Activated CD4-positive, alpha-beta T cell treated with anti-CD3 and anti-CD28 coated beads for 24 hours (primary cell): ENCODE measurements around the gene MAPK7.

ENCODE experiments used
- DNase-seq, 2 donors: peaks; one replicate each; pipeline ENCODE4 v3.0.0-alpha.2; 2020; ENCODE audit warnings: low read depth in 2 of 2

Gene MAPK7

DNA sequence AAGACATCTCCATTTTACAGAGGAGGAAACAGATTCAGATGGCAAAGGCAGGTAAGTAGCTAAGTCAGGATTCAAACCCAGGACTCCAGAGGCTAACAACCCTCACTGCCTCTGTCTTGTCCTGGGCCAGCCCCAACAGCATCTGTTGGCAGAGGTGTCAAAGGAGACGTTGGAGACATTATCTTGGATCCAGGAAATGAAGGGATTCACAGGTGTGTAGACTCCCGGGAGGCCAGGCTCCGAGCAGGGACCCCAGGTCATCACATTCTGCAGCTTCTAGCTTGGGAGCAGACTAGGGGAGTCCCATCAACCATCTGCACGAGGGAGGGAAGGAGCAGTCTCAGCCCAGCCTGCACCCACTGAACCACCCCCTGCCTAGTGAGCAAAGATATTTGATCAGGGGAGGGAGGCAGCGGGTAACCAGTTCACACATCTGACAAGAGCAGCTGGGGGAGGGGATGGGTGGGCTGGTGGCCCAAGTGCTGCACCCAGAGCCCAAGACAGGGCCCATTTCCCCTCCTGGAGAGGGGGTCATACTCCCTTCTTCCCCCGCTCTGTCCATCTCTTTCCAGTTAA lies 14.8 kb upstream of the MAPK7 start:
- no peak for DNase-seq

DNA sequence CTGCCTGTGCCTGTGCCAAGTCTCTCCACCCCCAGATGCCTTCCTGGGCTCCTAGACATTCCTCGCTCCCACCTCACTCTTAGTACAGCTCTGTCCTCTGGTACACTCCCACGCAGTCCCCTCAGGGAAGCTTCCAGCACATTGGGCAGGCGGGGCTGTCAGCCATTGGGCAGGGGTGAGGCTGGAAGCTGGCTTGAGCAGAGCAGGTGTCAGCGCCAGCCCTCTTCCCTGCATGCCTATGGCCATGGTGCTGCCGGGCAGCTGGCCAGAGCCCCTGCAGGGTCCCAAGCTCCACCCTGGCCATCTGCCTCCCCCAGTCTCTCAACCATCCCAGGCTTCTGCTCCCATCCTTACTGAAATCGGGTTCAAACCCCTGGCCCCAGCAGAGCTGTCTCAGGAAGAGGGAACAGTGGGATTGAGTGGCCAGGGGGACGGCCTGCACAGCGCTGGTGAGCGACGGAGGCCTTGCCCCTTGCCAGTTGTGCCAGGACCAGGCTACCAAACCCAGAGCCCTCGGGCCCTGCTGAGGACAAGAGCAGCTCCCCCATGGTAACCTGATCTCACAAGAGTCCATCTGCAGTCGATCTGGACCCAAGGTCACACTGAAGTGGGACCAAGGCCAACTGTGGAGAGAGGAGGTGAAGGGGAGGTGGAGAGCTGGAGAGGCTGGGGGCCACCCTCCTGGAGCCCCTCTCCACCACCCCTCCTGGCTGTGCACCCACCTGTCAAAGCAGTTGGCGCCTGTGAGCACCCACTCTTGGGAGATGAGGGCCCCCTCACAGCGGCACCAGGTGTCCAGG lies 13.4 kb upstream of the MAPK7 start:
- DNase-seq = no peak

DNA sequence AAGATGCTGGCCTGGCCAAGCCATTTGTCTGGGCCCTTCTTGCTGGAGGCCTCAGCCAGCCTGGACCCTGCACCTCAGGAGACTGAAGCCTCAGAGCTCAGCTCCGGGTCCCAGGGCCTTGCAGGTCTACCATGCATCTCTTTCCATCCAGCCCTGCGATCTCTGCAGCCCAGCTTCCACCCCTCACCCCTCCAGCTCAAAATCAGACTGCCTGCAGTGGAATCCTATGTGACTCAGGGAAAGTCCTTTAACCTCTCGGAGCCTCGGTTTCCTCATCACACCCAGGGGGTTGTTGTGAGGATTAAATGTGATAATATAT lies 12.8 kb upstream of the MAPK7 start:
- DNase-seq = no peak

DNA sequence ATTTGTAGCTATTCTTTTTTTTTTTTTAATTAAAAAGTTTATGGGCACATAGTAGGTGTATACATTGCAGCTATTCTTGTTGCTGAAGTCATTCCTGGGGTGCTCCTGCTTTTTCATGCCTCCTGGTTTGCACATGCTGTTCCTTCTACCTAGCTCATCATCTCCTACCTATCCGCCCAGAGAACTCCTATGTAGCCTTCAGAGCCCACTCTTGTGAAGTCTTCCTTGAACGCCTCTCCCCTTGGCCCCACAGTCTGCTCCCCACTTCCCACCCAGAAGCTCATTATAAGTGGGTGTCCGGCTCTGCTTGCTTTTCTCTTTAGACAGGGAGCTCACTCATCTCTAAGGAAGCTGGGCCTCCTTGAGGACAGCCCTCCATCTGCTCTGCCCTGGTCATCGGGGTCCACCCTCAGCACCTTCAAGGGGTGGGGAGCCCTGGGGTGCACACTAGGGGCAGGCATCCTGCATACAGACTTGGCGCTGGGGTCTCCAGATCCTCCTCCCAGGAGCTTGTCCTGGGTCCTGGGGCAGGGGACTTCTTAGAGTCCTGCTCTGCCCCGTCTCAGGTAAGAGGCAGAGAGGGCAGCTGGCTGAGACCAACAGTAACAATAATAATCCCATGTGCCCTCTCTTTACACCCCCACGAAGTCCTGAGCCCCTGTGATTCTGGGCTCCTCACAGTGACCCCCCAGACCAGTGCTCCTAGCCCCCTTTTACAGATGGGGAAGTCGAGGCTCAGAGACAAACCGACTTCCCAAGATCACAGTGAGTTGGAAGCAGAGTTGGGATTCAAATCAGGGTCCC lies 12.3 kb upstream of the MAPK7 start:
- DNase-seq = no peak

DNA sequence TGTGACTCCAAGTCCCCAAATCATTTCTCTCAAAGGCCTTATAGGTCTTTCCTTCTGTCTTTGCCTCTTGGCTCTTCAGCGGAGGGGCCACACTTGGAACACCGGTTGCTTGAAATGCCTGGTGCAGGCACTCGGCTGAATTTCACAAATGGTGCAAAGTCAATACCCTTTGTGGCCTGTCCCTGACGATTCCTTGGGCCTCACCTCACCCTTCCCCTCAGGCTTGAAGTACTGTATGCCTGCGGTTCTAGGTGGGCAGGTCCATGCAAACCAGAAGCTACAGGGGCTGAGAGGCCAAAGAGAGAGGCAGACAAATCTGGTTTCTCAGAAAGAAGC lies 11.7 kb upstream of the MAPK7 start:
- no peak for DNase-seq

DNA sequence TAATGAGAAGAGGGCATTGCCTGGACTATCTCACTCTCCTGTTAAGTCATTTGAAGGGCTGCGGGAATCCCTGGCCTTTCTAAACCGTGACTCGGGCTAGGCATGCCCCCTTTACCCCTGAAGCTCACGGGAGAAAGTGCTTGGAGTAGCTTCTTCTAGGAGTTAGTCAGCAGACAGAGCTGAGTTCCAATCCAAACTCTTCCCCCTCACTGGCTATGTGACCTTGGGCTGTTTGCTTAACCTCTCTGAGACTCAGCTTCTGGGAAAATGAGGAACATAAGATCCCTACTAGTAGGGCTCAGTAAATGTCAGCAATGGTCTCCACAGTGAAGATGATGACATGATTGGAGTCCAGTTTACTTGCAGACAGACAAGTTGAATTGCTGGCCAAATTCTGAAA lies 10.1 kb upstream of the MAPK7 start:
- no peak for DNase-seq

DNA sequence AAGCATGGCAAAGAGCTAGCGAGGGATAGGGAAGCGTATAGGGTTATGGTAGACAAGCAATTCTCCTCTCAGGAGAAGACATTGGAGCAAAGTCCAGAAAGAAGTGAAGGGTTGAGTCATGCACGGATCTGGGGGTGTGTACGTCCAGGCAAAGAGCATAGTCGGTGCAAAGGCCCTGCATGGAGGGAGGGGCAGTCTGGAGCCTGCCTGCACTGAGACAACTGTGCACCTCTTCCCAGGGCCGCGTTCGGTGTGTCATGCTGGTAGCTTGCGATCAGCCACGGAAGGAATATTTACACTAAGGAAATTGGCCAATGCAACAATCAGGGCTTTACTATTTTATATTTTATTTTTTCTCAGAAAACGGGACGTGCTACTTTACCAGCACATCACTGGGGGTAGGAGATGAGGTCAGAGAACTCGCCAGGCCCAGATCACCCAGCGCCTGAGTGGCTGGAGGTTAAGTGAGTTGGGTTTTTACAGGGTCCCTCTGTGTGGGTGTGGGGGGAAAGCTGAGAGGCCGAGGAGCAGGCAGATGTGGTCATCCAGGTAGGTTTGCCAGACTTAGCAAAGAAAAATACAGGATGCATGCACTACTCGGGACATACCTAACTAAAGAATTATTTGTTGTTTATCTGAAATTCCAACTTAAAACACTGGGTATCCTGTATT lies 9.1 kb upstream of the MAPK7 start:
- no peak for DNase-seq

DNA sequence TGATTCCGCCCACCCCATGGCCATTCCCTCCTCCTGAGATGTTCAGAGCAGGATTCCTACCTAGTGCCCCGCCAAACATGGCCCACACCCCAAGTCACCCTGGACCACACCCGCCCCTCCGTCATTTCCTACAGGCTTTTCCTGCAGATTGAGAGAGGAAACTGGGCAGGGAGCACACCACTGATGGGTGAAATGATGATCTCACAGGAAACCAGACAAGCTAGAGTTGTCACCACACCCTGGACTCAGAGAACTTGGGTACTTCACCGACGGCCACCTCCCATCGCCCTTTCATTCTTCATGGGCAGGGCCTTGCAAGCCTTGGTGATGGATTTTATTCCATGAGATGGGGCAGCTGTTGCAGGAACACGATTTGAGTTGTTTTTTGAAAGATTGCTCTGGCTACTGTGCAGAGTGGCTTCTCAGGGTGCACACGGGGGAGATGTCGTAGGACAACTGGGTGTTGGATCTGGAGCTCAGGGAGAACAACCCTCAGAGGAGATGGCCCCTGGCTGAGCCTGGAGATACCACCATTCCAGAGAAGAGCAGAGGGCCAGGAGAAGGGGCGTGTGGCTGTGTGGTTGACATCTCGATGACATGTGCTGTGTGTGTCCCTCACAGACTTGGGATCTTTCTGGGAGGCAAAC lies 8.3 kb upstream of the MAPK7 start:
- no peak for DNase-seq

DNA sequence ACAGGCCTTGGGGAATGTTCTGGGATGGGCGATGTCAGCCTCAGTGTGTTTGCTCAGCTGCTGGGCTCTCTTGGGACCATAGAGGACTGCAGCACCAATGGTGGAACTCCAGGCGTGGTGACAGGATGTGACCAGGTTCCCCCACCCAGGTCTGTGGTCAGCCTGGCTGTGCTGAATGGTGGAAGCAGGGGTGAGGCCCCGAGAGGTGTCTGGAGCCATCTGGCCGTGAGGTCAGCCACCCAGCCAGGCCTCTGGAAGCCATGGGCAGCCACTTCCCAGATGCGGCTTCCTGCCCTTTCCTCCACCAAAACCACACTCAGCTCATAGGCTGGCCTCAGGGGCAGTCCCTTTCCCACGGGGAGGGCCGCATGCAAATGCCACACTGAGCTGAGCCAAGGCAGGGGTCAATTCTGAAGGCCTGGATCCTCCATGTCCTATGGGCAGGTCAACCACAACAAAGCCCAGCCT lies 7.8 kb upstream of the MAPK7 start:
- DNase-seq = no peak

DNA sequence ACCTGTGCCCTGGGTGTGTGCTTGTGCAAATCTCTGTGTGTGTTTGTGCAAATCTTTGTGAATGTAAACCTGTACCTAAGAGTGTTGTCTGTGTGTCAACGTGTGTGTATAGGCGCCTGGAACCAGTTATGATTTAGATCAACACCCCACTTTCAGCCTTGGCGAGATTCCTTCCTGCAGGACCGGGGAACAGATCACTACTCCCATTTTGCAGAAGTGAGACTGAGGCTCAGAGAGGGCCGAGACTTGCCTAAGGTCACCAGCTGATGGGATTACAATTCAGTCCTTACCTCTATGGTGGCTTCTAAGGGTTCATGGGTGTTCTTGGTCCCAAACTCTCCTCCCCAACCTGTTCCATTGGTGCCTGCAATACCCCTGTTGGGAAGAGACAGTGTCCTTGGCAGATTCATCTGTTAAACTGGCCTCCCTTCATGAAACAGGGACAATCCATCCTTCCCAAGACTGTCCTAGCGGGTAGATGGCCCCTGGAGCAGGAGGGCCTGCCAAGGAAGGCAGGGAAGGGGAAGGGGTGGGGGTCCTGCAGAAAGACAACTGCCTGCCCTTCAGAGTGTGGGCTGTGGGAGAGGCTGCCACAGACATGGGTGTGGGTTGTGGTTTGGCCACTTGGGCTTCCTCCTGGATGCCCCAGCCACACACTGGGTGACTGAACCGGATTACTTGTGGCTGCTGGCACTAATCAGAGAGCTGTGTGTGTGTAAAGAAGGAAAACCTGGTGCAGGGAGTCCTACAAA lies 6.9 kb upstream of the MAPK7 start:
- DNase-seq = no peak

DNA sequence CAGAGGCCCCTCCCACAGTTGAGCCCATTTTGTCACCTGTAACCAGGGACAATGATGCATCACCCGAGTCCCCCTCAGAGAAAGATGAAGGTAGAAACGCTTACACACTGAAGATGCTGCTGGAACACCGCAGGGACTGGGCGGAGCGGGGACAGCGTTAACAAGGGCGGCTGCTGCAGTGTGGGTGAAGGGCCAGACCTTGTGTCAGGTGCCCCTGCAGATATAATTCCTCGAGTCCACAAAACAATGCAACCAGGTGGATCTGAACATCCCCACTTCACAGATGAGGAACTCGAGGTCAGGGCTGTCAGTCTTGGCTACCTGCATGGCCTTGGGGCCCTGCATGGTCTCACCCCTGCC lies 6.3 kb upstream of the MAPK7 start:
- no peak for DNase-seq

DNA sequence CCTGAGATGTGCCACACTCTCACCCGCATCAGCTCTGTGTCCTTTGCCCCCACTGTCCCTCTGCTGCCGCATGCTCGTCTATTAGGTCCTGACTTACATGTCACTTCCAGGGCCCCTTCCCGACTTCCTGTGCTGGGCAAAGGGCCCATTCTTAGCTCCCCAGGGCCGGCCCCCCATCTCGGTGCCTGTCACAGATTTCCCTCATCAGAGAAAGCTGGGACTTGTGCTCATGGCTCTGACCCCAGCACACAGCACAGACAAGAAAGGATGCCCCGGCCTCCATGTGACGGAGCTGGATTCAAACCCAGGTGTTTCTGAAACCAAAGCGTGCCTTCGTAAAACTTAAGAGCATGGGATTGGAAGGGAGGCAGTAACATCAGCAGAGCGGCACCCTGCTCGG lies 5.9 kb upstream of the MAPK7 start:
- DNase-seq = no peak

DNA sequence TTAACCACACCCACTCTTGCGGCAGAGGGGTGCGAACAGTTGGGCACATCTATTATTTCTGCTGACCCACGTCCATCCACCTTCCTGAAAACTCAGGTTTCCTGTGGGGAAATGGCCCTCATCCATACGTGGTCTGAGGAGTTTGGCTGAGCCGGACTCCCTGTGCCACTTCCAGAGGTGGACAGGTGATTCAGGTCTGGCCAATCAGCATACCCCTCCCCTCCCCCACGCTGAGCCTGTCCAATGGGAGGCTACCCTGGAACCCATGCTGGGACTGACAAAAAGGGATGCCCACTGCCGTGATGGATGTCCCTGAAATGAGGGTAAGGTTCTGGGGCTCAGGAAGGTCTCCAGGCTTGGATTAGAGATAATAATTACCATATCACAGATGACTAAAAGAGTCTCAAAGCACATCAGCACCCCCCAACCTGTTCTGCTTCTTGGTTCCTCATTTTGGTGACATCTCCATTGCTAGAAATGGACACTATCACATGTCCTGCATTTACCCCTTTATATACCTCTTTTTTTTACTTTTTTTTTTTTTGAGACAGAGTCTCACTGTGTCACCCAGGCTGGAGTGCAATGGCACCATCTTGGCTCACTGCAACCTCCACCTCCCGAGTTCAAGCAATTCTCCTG lies 5.3 kb upstream of the MAPK7 start:
- DNase-seq = no peak

DNA sequence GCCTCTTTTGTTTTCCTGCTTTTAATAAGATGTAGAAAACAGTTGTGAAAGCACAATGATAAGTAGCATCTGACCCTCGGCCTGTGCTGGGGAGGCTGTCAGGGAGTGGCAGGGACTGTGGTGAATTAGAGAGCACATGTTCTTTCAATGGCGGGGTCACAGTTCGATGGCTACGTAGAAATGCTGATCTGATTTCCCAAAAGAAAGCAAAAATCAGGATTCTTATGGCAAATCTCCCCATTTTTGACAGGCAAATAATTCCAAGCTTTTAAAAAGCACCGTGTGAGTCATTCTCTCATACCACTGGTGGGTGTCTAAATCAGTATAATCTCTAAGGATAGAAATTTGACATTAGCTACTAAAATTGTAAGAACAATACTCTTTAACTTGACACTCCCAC lies 4.2 kb upstream of the MAPK7 start:
- no peak for DNase-seq

DNA sequence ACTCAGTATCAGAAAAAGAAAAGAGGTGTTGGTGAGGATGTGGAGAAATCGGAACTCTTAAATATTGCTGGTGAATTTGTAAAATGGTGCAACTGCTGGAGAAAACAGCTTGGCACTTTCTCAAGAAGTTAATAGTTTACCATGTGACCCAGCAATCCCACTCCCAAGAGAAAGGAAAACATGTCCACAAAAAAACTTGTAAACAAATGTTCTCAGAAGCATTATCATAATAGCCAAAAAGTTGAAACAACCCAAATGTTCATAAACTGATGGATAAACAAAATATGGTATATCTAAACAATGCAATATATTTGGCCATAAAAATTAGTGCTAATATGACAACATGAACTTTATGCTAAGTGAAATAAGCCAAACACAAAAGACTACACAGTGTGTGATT lies 2.6 kb upstream of the MAPK7 start:
- no peak for DNase-seq

DNA sequence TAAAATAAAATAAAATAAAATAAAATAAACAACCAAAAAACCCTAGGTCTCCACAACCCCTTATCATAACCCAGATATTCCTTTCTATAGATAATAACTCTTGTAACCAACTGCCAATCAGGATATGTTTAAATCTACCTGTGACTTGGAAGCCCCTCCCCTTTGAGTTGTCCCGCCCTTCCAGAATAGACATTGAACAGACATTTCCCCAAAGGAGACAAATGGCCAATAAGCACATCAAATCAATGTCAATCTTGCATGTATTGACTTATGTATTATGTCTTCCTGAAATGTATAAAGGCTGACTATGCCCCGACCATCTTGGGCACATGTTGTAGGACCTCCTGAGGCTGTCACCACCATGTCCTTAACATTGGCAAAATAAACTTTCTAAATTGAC lies 1.5 kb upstream of the MAPK7 start:
- no peak for DNase-seq

DNA sequence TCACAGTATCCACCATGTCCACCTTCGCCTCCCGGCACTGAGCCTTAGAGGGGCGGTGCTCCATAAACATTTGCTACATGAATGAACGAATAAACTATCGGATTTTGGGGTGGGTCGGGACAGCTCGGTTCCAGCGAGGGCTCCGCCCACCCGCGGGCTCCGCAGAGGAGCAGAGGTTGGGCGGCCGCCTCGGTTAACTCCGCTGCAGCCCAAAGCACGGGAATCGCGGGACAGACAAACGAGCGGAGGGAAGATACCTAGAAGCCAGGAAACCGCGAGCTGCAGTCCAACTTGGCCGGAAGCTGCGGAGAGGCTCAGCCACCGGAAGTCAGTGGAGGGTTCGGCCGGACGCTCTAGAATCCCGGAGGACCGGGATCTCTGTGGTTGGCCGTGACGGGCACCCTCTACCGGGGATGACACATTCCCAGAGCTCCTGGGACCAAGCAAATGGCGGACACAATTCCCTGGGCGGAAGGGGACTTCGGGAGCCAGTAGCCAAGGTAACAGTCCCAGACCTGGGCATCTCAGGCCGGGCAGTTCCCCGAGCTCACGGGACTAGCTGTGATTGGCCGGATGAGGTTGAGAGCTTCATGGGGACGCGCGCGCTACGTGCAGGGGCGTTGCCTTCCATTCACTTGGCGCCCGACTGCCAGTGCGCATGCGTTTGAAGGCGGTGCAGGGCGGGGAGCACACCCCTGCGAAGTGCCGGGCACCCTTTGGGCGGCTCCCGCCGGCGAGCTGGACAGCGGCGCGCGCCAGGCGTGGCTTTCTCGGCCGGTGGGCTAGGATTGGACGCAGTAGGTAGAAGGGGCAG lies 489 bp upstream of the MAPK7 start:
- DNase-seq = peak; percentile 85 to 90

DNA sequence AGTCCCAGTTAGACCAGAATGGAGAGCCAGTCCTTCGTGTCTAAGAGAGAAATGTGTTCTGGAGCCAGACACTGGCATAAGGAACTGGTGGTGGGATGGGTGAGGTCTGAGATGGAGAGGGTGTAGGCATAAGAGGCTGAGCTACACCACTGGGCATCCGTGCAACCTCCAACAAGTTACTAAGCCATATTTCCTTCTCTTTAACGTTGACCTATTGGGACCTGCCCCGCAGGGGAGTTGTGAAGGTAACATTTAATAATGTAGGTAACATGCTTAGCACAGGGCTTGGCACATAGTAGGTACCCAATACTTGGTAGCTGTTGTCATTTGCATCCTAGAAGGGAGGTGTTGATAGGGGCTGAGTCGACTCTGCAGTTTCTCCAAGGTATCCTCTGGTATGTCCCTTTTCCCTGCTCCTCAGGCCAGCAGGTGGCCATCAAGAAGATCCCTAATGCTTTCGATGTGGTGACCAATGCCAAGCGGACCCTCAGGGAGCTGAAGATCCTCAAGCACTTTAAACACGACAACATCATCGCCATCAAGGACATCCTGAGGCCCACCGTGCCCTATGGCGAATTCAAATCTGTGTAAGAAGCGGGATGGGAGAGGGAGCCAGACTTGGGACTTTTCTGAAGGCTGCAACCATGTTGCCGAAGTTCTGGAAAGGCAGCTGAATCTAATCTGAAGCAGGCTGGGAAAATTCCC lies 1.2 kb downstream of the MAPK7 start:
- no peak for DNase-seq

DNA sequence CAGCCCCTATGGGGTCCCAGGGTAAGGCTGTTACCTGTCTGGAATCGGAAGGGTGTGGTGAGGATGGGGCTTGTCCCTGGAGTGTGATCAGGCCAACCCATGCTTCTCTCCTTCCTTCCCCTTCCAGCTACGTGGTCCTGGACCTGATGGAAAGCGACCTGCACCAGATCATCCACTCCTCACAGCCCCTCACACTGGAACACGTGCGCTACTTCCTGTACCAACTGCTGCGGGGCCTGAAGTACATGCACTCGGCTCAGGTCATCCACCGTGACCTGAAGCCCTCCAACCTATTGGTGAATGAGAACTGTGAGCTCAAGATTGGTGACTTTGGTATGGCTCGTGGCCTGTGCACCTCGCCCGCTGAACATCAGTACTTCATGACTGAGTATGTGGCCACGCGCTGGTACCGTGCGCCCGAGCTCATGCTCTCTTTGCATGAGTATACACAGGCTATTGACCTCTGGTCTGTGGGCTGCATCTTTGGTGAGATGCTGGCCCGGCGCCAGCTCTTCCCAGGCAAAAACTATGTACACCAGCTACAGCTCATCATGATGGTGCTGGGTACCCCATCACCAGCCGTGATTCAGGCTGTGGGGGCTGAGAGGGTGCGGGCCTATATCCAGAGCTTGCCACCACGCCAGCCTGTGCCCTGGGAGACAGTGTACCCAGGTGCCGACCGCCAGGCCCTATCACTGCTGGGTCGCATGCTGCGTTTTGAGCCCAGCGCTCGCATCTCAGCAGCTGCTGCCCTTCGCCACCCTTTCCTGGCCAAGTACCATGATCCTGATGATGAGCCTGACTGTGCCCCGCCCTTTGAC lies 2.4 kb downstream of the MAPK7 start:
- no peak for DNase-seq
